Measurements from ENCODE around the gene NT5M. TPM values are rescaled to one million over a fixed set of nuclear protein-coding genes. Genes with fewer than 3 reads are reported as not detected.

Gene NT5M
- total RNA-seq, 1 donor from 2014 or later, result 4.1 TPM

DNA sequence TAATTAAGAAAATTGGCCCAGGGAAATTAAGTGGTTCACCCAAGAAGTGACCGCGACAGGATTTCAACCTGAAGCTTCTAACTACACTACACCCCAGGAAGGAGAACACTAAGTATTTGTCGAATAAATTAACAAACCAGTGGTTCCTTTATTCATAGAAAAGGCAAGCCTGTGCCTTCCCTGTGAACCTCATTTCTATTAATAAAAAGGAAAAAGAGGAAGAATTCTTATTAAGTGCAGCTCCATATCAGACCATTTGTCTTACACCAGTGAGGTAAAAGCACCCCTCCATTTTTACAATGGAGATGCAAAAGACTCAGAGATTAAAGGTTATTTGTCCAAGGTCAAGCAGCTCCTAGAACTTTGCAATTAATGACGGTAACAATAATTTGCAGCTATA is 23.9 kb upstream of the NT5M start:
- peak overlapping the region; percentile 91 for H3K4me3 Mint-ChIP-seq
- H4K20me1 ChIP-seq (ENCODE audit: low read depth), result peaks cover 51% of the 10 kb centered on the region
- peaks cover 63% of the 10 kb centered on the region for H3K79me2 ChIP-seq (ENCODE audit: low read depth)
- H3K27ac ChIP-seq, result no peak overlapping the region
- no peaks in the 10 kb centered on the region for H3K4me1 ChIP-seq
- no peaks in the 10 kb centered on the region for H3K9me3 Mint-ChIP-seq
- no peaks in the 10 kb centered on the region for H3F3A ChIP-seq (ENCODE audit: low read depth)
- peak overlapping the region; percentile 93 for H3K4me2 ChIP-seq
- no peak overlapping the region for H3K27ac Mint-ChIP-seq
- H3K9me3 ChIP-seq (ENCODE audit: low read depth), result no peaks in the 10 kb centered on the region
- H3K27me3 ChIP-seq, result no peaks in the 10 kb centered on the region
- H3K27me3 Mint-ChIP-seq (ENCODE audit: insufficient read depth, low read depth), result peaks cover 7% of the 10 kb centered on the region
- no peak for DNase-seq (ENCODE audit: low spot score)
- no peak overlapping the region for H2AFZ ChIP-seq (replicated peaks)
- no peak for TF ChIP-seq EZH2 (IDR thresholded peaks at IDR 0.05)
- H3K9ac ChIP-seq, result no peak overlapping the region
- peak overlapping the region; percentile 79 for H3K4me3 ChIP-seq
- H3K4me1 Mint-ChIP-seq, result peaks cover 22% of the 10 kb centered on the region
- H3K36me3 Mint-ChIP-seq, result peaks cover 3% of the 10 kb centered on the region
- H3K36me3 ChIP-seq, result no peaks in the 10 kb centered on the region

GRCh38 chr17:17280613-17281549 is 22.3 kb upstream of the NT5M start, which contains the start of gene COPS3:
COPS3 (minus strand) TSS chr17:17281246; CDS start chr17:17281186, 60 bp downstream.
- Histone ChIP-seq H3K27ac (peak within 1 kb of the TSS; percentile 86), H4K20me1 (ENCODE audit: low read depth) (peaks cover 42% of the 10 kb centered on the region), H3K27me3 (no peaks in the 10 kb centered on the region), H3F3A (ENCODE audit: low read depth) (no peaks in the 10 kb centered on the region), H3K9me3 (ENCODE audit: low read depth) (no peaks in the 10 kb centered on the region), H3K79me2 (ENCODE audit: low read depth) (peaks cover 47% of the 10 kb centered on the region), H3K4me3 (peak within 1 kb of the TSS; percentile 79), H3K4me2 (peak within 1 kb of the TSS; percentile 93), H2AFZ (replicated peaks) (peak within 1 kb of the TSS; percentile 80), H3K4me1 (no peaks in the 10 kb centered on the region), H3K36me3 (no peaks in the 10 kb centered on the region), H3K9ac (peak within 1 kb of the TSS; percentile 87)
- peak; percentile 99 for DNase-seq (ENCODE audit: low spot score)
- peaks cover 22% of the 10 kb centered on the region for H3K4me1 Mint-ChIP-seq
- H3K4me3 Mint-ChIP-seq, result peak within 1 kb of the TSS; percentile 91
- peak within 1 kb of the TSS; percentile 94 for H3K27ac Mint-ChIP-seq
- peaks cover 5% of the 10 kb centered on the region for H3K27me3 Mint-ChIP-seq (ENCODE audit: insufficient read depth, low read depth)
- H3K9me3 Mint-ChIP-seq, result no peaks in the 10 kb centered on the region
- H3K36me3 Mint-ChIP-seq, result no peaks in the 10 kb centered on the region
- TF ChIP-seq EZH2phosphoT487 (IDR thresholded peaks at IDR 0.05) (no peak), EZH2 (IDR thresholded peaks at IDR 0.05) (no peak)
- TF ChIP-seq, protein P1, sequence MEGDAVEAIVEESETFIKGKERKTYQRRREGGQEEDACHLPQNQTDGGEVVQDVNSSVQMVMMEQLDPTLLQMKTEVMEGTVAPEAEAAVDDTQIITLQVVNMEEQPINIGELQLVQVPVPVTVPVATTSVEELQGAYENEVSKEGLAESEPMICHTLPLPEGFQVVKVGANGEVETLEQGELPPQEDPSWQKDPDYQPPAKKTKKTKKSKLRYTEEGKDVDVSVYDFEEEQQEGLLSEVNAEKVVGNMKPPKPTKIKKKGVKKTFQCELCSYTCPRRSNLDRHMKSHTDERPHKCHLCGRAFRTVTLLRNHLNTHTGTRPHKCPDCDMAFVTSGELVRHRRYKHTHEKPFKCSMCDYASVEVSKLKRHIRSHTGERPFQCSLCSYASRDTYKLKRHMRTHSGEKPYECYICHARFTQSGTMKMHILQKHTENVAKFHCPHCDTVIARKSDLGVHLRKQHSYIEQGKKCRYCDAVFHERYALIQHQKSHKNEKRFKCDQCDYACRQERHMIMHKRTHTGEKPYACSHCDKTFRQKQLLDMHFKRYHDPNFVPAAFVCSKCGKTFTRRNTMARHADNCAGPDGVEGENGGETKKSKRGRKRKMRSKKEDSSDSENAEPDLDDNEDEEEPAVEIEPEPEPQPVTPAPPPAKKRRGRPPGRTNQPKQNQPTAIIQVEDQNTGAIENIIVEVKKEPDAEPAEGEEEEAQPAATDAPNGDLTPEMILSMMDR (IDR thresholded peaks at IDR 0.05), result no peak

DNA sequence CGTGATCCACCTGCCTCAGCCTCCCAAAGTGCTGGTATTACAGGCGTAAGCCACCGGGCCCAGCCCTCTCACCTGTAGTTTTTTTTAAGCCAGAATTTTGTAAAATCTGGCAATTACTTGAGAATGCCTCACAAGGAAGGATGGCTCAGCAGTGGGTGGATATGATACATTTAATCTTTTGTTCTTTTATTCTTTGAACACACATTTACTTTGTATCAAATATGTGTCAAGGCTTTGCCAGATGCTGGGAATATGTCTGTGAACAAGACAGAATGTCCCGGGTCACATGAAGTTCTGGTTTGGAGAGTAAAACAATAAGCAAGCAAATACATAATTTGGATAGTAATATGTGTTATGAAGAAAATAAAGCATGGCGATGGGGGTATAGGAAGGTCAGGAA is 17.2 kb upstream of the NT5M start:
- H3K27ac Mint-ChIP-seq, result no peak overlapping the region
- H3K79me2 ChIP-seq (ENCODE audit: low read depth), result no peaks in the 10 kb centered on the region
- no peak overlapping the region for H3K9ac ChIP-seq
- H3K9me3 Mint-ChIP-seq, result no peaks in the 10 kb centered on the region
- TF ChIP-seq EZH2phosphoT487 (IDR thresholded peaks at IDR 0.05) (no peak), EZH2 (IDR thresholded peaks at IDR 0.05) (no peak)
- TF ChIP-seq, protein P1 (IDR thresholded peaks at IDR 0.05), result no peak
- no peaks in the 10 kb centered on the region for H3F3A ChIP-seq (ENCODE audit: low read depth)
- no peak overlapping the region for H3K27ac ChIP-seq
- no peaks in the 10 kb centered on the region for H3K27me3 ChIP-seq
- H3K36me3 ChIP-seq, result no peaks in the 10 kb centered on the region
- no peak overlapping the region for H3K4me3 Mint-ChIP-seq
- no peaks in the 10 kb centered on the region for H4K20me1 ChIP-seq (ENCODE audit: low read depth)
- no peak overlapping the region for H3K4me3 ChIP-seq
- no peak overlapping the region for H2AFZ ChIP-seq (replicated peaks)
- H3K36me3 Mint-ChIP-seq, result no peaks in the 10 kb centered on the region
- H3K27me3 Mint-ChIP-seq (ENCODE audit: insufficient read depth, low read depth), result peaks cover 3% of the 10 kb centered on the region
- H3K4me2 ChIP-seq, result no peak overlapping the region
- H3K9me3 ChIP-seq (ENCODE audit: low read depth), result no peaks in the 10 kb centered on the region
- H3K4me1 Mint-ChIP-seq, result peaks cover 12% of the 10 kb centered on the region
- H3K4me1 ChIP-seq, result no peaks in the 10 kb centered on the region
- no peak for DNase-seq (ENCODE audit: low spot score)

DNA sequence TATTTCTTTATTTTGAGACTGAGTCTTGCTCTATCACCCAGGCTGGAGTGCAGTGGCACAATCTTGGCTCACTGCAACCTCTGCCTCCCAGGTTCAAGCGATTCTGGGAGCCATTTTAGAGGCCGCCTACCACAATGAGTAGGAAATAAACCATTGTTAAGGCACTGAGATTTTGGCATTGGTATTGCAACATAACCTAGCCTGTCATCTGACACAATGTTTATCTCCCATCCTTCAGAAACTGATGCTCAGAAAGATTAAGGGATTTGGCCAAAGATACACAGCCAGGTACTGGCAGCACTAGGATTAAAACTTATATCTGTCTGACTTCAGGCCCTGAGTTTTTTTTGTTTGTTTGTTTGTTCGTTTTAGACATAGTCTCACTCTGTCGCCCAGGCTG is 14.1 kb upstream of the NT5M start:
- Mint-ChIP-seq H3K9me3 (peaks cover 2% of the 10 kb centered on the region), H3K27me3 (ENCODE audit: insufficient read depth, low read depth) (no peaks in the 10 kb centered on the region), H3K4me1 (no peaks in the 10 kb centered on the region), H3K27ac (no peak overlapping the region), H3K4me3 (no peak overlapping the region), H3K36me3 (no peaks in the 10 kb centered on the region)
- H3K4me2 ChIP-seq, result no peak overlapping the region
- no peak overlapping the region for H3K9ac ChIP-seq
- H3K27me3 ChIP-seq, result no peaks in the 10 kb centered on the region
- no peak for TF ChIP-seq EZH2 (IDR thresholded peaks at IDR 0.05)
- TF ChIP-seq, protein P1 (IDR thresholded peaks at IDR 0.05), result no peak
- TF ChIP-seq EZH2phosphoT487 (IDR thresholded peaks at IDR 0.05), result no peak
- no peaks in the 10 kb centered on the region for H3K9me3 ChIP-seq (ENCODE audit: low read depth)
- H3K79me2 ChIP-seq (ENCODE audit: low read depth), result no peaks in the 10 kb centered on the region
- H3K36me3 ChIP-seq, result no peaks in the 10 kb centered on the region
- no peak overlapping the region for H3K4me3 ChIP-seq
- no peak overlapping the region for H2AFZ ChIP-seq (replicated peaks)
- no peaks in the 10 kb centered on the region for H3K4me1 ChIP-seq
- H3F3A ChIP-seq (ENCODE audit: low read depth), result no peaks in the 10 kb centered on the region
- no peak for DNase-seq (ENCODE audit: low spot score)
- H4K20me1 ChIP-seq (ENCODE audit: low read depth), result no peaks in the 10 kb centered on the region
- no peak overlapping the region for H3K27ac ChIP-seq
